GM15510 (cell line): ENCODE results near the gene NISCH.

ENCODE experiments used
- POLR2A ChIP-seq: IDR thresholded peaks from 3 replicates; pipeline ENCODE4 v1.6.1; 2011; ENCODE audit warnings: borderline replicate concordance; ENCODE audit not compliant: insufficient read length; ENCODE audit errors: extremely low read depth

The NISCH gene

DNA sequence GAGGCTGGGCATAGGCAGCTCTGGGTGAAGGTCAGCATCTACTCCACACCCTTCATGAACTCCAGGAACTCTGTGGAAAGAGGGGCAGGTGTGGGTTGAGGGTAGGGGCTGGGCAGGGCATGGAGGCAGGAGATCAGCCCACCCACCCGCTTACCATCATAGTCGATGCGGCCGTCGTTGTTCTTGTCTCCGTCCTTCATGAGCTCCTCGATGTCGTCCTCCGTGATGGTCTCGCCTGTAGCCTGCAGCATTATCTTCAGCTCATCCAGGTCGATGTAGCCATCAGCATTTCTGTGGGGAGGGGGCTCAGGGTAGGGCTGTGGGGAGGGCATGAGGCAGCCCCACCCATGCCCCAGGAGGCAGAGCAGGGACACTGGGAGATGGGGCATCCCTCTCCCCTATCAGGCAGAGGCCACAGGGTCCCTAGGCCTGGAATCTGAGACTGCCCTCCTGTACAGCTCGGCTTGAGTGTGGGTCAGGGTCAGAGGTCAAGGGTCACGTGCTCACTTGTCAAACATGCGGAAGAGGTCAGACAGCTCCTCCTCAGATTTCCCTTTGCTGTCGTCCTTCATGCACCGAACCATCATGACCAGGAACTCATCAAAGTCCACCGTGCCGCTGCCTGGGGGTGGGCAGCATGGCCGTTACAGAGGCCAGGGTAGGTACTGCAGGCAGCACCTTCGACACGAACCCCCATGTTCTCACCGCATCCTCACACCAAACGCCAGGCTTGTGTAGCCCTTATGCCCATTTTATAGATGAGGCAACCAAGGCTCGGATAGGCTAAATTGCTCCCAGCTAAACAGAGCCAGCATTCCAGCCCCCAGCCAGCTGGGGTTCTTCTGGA lies 3.9 kb upstream of the NISCH start:
- no peak for TF ChIP-seq POLR2A

GRCh38 chr3:52452126-52452525 lies 3.3 kb upstream of the NISCH start:
- no peak for TF ChIP-seq POLR2A

- no peak for TF ChIP-seq POLR2A
Observed at GRCh38 chr3:52452570-52453221, 2.7 kb upstream of the NISCH start.

DNA sequence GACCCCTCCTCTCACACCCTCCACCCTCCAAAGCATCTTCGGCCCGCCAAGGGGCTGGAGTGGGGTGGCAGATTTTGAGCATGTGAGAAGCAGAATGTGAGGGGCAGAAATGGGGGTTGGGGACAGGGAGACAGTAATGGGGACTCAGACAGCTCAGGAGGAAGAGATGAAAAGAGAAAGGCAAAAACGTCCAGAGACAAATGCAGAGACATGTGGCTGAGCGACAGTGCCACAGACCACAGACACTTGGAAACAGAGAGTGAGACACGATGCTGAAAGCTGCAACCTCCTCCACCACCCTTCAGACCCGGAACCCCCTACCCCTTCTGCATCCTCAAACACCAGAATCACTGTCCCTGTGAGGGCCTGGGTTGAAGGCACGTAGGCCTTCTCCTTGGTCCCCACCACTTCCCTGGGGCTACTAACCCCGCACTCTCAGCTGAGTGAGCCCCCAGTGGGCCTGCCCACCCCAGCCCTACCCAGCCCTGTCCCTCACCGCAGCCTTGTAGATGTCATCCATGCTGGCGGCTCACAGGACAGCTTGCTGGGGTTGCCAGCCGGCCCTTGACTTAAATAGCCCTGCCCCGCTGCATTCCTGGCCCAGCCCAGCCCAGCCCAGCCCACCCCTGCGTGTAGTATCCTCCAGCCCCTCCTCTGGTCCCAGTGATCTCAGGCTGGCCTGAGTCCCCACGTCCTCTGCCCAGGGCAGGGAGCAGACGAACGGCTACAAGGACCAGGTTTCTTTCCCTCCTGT lies 1.7 kb upstream of the NISCH start, which contains the start of gene TNNC1:
Gene TNNC1 (minus strand): TSS at position 546 of the 754 bp plus-strand sequence. CDS start 26 bp downstream, at position 520.
- no peak for TF ChIP-seq POLR2A

DNA sequence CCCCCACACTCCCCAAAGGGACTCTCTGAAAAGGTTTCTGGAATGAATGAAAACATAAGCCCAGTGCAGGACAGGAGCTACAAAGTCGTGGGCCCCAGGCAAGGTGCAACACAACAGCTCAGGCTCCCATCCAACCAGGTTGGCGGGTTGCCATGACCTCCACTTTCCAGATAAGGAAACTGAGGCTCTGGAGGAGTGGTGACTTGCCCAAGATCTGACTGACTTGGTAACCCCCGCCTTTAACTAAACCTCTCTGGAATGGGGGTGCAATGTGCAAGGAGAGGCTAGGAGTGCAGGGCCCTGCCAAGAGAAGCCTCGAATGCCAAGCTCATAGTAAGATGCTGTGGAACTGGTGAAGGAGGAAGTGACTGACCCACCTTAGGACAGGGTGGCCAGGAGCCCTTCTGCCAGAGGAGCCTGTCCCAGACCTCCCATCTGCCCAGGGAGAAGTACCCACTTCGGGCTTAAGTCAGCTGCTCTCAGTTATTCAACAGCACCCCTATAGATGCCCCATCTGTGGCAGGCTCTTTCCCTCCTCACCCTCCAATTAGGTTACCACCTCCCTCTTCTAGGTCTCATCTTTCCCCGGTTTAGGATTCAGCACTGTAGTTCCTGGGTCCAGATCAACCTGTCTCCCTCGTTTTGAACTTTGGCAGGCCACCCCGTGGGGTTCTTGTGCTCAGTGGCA lies 1.0 kb upstream of the NISCH start:
- TF ChIP-seq POLR2A, result no peak

DNA sequence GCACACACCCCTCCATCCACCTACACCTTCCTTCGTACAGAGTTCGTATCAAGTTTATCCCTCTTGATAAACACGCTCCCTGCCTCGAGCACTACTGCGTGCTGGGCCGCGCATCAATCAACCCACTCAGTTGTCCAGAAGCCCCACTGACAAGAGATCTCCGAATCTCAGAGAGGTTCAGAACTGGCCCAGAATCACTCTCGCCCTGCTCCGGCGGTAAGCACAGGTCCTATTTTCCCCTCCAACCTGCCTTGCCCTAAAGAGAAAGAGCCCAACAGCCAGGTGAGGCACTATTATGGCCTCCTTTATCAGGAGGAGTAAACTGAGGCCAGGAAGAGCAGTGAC lies 494 bp upstream of the NISCH start:
- no peak for TF ChIP-seq POLR2A

DNA sequence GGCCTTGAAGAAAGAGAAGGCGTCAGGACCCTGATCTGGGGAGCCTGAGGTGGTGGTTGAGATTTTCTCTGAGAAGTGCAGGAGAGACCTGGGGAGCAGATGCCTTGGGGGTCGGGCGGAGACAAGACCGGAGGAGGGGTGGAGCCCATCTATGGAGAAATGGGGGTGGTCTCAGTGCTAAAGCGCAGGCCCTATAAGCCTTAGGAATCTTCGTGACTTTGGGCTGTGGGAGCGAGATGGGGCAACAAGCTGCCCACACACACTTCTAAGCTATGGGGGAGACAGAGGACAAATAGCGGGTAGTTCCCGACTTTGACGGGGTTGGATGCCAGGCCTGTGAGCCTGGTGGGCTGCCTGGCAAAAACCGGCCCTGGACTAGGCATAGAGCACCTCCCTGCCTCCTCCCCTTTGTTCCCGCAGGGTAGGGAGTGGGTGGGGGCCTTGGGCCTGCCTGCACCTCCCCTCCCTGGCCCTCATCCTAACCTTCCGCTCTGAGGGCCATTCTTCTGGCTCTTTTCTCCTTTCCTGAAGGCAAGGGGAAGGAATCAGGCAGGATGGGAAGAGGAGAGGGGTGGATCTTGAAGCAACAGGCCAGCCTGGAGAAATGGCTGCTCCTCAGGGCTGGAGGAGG lies 880 bp downstream of the NISCH start:
- TF ChIP-seq POLR2A, result no peak

DNA sequence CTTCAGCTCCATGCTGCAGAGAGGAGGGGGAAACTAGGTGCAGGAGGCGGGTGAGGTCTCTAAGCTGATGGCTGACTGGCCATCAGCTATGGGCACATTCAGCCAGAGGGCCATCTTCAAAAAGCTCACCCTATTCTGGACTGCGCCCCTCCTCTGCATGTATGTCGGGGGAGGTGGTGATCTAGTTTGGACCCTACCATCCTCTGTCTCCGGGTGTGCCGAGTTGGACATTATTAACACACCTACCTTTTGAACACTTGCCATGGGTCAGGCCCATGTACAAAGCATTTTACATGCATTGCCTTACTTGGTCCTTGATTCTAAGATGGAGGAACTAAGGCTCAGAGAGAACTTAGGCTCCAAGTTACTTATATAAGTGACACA lies 1.4 kb downstream of the NISCH start:
- no peak for TF ChIP-seq POLR2A

- no peak for TF ChIP-seq POLR2A
Observed at GRCh38 chr3:52458031-52458760, 2.8 kb downstream of the NISCH start.

DNA sequence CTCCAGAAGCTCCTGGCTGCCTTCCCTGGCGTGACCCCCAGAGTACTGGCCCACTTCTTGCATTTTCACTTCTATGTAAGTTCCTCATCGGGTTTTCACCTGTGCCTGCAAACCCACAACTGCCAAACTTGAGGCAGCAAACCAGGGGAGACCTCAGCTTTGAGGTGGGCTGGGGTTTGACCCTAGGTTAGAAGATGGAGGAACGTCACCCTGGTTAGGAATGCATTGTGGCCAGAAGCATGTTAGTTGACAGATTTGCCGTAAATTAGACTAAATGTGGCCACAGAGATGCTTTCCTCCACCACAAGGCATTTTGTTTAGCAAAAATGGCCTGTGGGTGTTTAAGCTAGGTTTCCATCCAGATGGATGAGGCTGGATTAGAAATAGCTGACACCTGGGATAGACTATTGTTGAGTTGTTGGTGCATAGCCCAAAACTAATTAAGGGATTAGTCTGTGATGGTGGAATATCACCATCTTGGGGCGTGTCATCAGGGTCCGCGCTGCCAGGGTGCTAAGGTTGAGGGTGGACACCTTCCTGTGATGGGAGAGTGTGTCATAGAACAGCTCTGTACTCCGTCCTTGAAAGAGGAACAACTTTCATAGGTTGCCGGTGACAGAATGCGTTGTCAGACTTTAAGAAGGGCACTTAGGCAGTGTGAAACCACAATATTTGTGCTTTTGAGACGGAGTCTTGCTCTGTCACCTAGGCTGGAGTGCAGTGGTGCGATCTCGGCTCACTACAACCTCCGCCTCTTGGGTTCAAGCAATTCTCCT lies 3.6 kb downstream of the NISCH start:
- TF ChIP-seq POLR2A, result no peak

GRCh38 chr3:52461874-52462273 lies 6.5 kb downstream of the NISCH start:
- TF ChIP-seq POLR2A, result no peak

- no peak for TF ChIP-seq POLR2A
Observed at GRCh38 chr3:52463416-52463815, 8.0 kb downstream of the NISCH start.

GRCh38 chr3:52468336-52468735 lies 12.9 kb downstream of the NISCH start:
- TF ChIP-seq POLR2A, result no peak
